Measurements from ENCODE around the gene CLMP.

Gene CLMP

DNA sequence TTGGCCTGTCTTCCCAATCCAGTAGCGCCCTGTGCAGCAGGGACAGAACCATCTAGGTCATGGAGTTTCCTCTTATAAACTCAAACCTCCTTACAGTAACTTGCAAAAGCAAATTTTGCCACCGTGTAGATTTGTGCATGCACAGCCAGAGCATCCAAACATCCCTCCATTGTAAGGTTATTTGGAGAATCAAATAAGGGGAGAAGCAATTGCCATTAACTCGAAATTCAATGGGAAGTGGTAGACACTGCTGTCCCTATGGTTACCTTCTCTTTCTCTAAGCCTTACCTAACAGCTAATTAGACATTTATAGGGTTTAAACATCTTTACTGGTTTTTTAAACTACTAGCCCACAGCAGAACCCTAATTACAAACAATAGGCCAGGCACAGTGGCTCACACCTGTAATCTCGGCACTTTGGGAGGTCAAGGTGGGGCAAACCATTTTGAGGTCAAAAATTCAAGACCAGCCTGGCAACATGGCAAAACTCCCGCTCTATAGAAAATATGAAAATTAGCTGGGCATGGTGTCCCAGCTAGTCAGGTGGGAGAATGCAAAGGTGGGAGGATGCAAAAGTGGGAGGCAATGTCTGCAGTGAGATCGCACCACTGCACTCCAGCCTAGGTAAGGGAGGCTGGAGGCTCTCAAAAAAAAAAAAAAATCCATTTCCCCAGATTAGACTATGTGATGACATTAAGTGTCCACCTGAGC, 139.7 kb downstream of the CLMP start:
- no peak for DNase-seq (ENCODE audit: low read depth)

DNA sequence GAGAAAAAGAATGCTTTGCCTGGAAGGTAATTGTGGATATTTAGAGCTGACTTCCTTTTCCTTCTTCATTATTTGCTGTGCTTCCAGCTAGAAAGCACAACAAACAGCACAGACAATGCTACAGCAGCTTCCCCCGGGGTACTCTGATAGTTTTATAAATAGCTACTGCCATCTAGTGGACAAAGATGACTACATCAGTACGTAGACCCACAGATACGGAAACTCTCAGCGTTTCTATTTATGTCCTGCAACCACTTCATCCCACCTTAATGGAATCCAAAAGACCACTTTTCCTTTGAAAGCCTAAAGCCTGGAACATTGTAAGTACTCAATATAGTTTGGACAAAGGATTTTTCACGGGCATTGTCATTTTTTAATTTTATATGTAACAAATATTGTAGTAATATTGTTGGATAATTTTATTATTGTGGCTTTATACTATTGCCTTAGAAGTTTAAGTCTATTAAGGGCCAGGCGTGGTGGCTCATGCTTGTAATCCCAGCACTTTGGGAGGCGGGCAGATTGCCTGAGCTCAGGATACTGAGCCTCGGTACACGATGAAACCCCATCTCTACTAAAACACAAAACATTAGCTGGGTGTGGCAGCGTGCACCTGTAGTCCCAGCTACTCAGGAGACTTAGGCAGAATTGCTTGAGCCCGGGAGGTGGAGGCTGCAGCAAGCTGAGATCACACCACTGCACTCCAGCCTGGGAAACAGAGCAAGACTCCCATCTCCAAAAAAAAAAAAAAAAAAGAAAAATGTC, 140.6 kb downstream of the CLMP start:
- DNase-seq (ENCODE audit: low read depth) = peak; percentile 63

DNA sequence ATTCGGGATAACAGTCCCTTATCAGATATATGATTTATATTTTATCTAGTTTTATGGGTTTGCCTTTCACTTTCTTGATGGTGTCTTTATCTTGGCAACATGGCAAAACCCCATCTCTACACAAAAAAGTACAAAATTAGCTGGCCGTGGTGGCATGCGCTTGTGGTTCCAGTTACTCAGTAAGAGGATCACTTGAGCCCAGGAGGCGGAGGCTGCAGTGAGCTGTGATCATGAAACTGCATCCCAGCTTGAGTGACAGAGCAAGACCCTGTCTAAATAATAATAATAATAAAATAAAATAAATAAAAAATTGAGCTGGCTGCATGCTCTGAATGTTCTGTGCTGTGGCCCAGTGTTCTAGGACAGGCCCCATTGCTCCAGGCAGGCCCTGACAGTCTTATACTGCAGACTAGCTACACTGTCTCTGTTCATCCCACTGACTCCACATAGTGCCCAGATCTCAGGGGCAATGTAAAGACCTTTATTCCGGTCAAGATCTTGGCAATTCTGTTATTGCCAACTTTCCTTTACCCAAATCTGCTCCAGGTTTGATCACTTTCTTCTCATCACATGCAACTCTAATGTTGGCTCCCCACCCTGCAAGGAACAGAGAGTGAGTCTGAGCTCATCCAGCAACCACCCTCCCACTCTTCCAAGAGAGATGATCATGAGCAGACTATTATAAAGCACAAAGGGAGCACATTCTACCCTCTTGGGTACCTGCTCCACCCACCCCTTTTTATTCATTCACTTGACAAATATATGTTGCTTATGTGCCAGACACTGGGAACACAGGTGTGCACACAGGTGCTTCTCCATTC, 141.9 kb downstream of the CLMP start:
- DNase-seq (ENCODE audit: low read depth) = no peak

DNA sequence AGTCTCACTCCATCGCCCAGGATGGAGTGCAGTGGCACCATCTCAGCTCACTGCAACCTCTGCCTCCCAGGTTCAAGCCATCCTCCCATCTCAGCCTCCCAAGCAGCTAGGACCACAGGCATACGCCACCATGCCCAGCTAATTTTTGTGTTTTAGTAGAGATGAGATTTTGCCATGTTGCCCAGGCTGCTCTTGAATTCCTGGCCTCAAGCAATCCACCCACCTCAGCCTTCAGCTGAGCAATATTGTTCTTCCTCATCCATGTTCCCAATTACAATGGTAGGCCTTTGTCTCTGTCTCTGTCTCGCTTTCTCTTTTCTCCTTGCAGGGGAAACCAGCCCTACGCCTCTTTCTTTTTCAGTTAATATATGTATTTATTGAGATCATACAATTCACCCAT, 143.4 kb downstream of the CLMP start:
- DNase-seq (ENCODE audit: low read depth) = no peak

DNA sequence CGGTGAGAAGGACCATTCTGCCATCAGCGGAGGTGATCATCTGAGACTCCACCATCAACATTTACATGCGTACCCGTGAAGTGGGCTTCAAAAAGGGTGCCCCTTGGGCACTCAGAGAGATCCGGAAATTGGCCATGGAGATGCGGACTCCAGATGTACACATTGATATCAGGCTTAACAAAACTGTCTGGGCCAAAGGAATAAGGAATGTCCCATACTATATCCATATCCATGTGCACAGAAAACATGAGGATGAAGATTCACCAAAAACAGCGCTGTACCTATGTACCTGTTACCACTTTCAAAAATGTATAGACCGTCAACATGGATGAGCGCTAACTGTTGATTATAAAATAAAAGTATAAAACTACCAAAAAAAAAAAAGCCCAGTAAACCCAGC, 143.9 kb downstream of the CLMP start:
- DNase-seq (ENCODE audit: low read depth) = no peak

DNA sequence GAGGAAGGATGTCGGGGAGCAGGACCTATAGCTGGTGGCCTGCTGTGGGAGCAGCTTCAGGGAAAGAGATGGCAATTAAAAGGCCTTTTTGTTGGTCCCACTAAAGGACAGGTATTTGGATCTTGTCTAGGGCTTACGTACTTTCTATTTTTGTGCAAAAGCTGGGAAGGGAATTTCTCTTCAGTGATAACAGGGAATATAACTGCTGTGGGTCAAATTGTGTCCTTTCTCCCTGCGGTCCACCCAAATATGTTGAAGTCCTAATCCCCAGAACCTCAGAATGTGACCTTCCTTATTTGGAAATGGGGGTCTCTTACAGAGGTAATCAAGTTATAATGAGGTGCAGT, 147.1 kb downstream of the CLMP start:
- DNase-seq (ENCODE audit: low read depth) = no peak

DNA sequence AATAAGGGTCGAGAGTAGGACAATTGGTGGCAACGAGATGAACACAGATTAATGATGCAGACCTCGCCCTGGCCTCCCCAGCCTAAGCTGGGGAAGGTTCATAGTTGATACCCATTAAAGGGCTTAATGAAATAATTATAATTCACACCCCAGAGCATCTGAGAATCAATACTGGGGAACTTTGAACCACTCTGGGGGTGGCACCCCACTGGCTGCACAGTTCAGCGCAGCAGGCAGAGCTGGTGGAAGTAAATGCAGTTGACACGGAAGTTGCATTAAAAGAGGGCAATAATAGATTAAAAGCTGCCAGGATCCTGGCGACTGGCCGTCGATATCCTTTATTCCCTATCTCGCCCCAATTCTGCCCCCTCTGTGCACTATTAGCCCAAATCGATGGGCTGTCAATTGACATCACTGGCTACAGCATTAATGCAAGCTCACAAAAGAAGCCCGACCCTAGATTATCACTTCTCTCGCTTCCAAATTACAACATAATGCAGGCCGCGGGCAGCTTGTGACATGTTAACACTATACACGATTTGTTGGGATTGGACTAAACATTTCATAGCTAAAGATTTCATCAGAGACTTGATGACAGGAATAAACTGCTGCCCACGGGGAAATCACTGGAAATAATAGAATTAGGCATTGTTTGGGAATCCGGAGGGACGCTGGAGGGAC, 147.6 kb downstream of the CLMP start:
- no peak for DNase-seq (ENCODE audit: low read depth)

DNA sequence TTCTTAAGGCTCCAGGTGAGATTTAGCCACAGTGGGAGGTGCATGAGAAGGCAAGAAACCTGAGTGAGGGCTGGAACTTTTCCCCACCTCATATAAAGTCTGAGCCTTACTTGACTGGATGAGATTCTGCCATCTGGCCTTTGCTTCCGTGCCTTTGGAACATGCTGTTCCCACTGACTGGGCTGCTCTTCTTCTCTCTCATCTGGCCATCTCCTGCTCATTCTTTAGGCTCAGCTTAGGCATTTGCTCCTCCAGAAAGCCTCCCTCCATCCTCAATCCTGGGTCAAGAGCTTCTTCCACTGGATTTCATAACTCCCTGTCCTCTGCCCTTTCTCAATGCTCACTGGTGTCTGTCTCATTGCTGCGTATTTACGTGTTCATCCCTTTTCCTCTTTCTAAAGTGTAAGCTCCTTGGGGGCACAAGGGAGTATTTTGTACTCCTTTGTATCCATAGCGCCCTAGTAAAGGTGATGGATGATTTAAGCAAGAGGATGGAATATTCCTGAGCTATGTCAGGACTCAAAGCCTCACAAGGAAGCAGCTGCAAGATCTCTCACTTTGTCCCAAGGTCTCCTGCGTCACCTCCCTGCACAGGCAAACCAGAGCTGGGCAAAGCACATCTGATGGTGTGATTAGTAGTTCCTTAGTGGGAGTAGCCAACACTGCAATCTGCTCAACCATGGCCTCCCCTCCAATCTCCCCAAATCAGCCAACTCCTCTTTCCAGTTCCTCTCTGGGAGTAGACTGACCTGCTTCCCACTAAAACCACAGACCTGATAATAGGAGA, 148.4 kb downstream of the CLMP start:
- no peak for DNase-seq (ENCODE audit: low read depth)

DNA sequence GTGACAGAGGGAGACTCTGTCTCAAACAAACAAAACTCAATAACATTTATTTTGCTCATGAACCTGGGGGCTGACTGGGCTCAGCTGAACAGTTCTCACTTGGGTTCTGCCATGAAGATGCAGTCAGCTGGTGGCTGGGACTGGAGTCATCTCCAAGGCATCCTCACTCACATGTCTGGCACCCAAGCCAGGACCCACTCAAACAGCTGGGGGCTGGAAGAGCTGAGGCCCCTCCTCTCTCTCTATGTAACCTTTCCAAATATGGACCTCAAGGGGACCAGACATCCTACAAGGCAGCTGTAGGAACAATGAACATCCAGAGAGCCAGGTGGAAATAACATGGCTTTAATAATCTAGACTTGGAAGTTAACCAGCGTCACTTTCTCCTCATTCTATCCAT, 149.9 kb downstream of the CLMP start:
- no peak for DNase-seq (ENCODE audit: low read depth)

DNA sequence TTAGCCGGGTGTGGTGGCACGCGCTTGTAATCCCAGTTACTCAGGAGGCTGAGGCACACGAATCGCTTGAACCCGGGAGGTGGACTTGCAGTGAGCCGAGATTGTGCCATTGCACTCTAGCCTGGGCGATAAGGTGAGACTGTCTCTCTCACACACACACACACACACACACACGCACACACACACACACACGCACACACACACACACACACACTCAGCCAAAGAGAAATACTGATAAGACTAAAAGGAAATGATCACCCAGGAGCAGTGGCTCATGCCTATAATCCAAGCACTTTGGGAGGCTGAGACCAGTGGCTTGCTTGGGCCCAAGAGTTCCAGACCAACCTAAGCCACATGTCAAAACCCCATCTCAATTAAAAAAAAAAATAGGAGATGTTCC, 153.9 kb downstream of the CLMP start:
- DNase-seq (ENCODE audit: low read depth) = no peak

DNA sequence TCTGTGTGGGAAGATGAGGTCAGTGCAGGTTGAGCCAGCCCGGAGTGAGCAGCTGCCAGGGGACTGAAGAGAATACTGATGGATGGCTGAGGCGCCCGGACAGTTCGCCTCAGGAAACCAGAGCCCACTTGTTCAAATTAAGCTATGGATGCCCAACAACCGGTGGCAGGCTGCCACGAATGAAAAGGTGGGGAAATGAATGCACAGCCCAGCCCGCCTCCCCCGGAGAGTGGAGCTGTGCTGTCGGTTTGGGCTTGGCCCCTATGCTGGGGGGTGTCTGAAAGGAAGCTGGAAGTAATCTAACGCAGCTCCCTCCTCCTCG, 155.0 kb downstream of the CLMP start:
- DNase-seq (ENCODE audit: low read depth) = no peak

DNA sequence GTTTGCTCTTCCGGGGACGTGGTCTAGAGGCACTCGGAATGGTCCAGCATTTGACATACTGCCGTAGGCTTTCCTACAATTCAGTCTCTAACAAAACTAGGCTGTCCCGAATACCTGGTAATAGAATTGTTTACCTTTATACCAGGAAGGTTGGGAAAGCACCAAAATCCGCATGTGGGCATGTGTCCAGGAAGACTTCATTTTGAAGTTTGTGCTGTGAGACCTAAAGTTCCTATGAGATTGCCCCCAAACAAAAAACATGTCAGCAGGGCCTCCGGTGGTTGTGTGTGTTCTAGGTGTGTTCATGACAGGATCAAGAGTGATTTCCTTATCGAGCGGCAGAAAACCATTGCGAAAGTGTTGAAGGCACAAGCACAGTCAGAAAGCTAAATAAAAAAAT, 159.2 kb downstream of the CLMP start:
- DNase-seq (ENCODE audit: low read depth) = no peak

DNA sequence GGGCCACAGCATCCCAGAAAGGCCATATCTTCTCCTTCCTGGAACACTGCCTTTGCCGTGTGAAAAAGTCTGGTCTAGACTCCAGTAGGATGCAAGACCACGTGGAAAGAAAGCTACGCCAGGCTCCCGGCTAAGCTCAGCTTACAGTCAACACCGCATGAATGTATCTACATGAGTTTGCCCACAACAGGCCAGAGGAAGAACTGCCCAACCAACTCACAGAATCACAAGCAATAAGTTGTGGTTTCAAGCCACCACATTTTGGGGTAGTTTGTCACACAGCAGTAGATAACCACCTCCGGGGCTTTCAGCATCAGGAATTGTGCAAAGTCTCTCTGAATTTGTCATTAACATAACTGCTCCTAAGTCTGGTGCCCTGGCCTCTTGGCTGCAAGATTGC, 160.5 kb downstream of the CLMP start:
- DNase-seq (ENCODE audit: low read depth) = no peak

DNA sequence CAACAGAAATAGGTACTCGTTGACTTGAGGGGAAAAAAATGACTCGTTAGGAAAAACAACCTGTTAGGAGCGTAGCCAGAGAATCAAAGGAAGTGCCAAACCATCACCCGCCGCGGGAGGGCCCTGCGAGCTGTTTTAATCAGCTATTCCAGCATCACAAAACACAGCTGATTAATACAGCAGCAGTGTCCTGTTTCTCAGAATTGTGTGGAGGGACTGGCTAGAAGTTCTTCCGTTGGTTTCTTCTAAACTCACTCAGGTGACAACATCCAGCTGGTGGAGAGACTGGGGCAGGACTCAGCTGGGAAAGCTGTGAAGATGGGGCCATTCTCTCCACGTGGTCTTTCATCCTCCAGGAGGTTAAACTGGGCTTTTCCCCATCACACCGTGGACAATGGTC, 161.2 kb downstream of the CLMP start:
- DNase-seq (ENCODE audit: low read depth) = no peak

DNA sequence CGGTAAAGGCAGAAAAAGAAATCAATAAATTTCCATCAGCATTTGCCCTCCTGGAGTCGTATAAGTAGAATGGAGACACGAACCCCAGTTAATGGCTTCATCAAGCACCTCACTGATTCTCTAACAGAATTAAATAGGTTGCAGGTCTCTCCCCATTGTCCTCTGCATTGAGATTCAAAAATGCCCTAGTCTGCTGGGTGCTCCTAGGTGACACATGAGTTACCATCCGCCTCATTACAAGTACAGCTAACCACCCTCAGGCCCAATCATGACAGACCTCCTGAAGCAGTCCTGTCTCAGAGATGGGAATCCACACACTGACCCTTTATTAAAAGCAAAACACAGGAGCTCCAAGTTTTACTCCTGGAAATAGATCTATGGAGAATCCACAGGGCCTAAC, 164.5 kb downstream of the CLMP start:
- DNase-seq (ENCODE audit: low read depth) = no peak

DNA sequence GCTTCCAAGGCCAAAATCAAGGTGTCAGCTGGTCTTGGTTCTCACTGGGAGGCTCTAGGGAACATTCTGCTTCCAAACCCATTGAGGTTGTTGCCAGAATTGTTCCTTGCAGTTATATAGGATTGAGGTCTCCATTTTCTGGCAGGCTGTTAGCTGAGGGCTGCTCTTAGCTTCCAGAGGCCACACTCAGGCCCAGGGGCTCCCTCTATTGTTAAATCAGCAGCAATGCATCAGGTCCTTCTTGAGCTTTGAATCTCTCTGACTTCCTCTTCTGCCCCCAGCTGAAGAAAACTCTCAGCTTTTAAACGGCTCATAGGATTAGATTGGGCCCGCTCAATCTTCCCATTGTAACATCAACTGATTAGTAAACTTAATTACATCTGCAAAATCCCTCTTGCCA, 174.1 kb downstream of the CLMP start:
- peak; percentile 34 for DNase-seq (ENCODE audit: low read depth)
